ENCODE data around the gene LRRC7. TPM values are rescaled to one million over a fixed set of nuclear protein-coding genes. Genes with fewer than 3 reads are reported as not detected.

LRRC7 gene
- total RNA-seq, 2 donors from 2014 or later = 2.8 to 3.0 TPM

DNA sequence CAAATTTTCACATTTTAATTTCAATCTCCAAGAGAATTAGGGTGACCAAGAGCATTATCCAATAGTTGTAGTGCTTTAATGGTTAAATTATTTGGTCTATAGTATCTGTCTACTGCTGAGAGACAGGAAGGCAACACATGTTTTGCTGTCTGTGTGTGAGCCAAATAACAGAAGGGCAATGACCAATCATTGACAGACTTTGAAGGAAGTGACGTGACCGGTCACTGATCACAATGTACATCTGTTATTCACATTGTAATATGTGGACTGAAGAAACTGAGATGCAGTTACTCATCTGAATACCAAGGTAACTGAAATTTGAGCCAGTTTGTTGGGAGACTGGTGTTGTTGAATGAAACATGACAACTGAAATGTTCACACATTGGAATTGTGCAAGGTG, 440.9 kb downstream of the LRRC7 start:
- 88% methylated on average over 2 of the region's 2 CpGs for WGBS
- Histone ChIP-seq H3K36me3 (no peaks in the 10 kb centered on the region), H3K4me1 (replicated peaks) (no peaks in the 10 kb centered on the region), H3K4me3 (no peak overlapping the region), H3K27me3 (replicated peaks; ENCODE audit: insufficient read depth) (no peaks in the 10 kb centered on the region), H3K27ac (no peak overlapping the region), H3K9me3 (no peaks in the 10 kb centered on the region)
- no peak for DNase-seq (ENCODE audit: low spot score)
- intact Hi-C loops (cut with DNase I) = no loop called here
- TF ChIP-seq POLR2A (IDR thresholded peaks at IDR 0.05) (no peak), POLR2AphosphoS5 (IDR thresholded peaks at IDR 0.05) (no peak)
- TF ChIP-seq, protein P1, sequence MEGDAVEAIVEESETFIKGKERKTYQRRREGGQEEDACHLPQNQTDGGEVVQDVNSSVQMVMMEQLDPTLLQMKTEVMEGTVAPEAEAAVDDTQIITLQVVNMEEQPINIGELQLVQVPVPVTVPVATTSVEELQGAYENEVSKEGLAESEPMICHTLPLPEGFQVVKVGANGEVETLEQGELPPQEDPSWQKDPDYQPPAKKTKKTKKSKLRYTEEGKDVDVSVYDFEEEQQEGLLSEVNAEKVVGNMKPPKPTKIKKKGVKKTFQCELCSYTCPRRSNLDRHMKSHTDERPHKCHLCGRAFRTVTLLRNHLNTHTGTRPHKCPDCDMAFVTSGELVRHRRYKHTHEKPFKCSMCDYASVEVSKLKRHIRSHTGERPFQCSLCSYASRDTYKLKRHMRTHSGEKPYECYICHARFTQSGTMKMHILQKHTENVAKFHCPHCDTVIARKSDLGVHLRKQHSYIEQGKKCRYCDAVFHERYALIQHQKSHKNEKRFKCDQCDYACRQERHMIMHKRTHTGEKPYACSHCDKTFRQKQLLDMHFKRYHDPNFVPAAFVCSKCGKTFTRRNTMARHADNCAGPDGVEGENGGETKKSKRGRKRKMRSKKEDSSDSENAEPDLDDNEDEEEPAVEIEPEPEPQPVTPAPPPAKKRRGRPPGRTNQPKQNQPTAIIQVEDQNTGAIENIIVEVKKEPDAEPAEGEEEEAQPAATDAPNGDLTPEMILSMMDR (IDR thresholded peaks at IDR 0.05) = no peak

DNA sequence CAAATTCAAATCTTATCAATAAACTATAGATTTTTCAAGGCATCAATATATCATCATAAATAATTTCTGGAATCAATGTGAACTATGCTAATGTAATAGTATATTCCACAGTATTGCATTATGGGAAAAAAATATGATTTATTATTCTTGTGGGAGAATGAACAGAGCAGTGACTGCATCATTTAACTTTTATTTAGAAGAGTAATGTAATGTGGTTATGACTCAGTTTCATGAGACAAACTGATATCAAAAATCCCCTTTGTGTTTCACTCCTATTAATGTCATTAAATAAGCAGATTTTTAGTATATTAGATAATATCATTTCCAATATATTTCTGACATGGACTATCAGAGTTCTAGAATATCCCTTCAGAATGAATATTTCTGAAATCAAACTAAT, 450.0 kb downstream of the LRRC7 start:
- H3K4me1 ChIP-seq (replicated peaks) = no peaks in the 10 kb centered on the region
- no peaks in the 10 kb centered on the region for H3K9me3 ChIP-seq
- no peak overlapping the region for H3K27ac ChIP-seq
- TF ChIP-seq POLR2A (IDR thresholded peaks at IDR 0.05) (no peak), POLR2AphosphoS5 (IDR thresholded peaks at IDR 0.05) (no peak)
- TF ChIP-seq, protein P1 (IDR thresholded peaks at IDR 0.05) = no peak
- no peaks in the 10 kb centered on the region for H3K36me3 ChIP-seq
- intact Hi-C loops (cut with DNase I) = no loop called here
- H3K4me3 ChIP-seq = no peak overlapping the region
- H3K27me3 ChIP-seq (replicated peaks; ENCODE audit: insufficient read depth) = no peaks in the 10 kb centered on the region
- DNase-seq (ENCODE audit: low spot score) = no peak

DNA sequence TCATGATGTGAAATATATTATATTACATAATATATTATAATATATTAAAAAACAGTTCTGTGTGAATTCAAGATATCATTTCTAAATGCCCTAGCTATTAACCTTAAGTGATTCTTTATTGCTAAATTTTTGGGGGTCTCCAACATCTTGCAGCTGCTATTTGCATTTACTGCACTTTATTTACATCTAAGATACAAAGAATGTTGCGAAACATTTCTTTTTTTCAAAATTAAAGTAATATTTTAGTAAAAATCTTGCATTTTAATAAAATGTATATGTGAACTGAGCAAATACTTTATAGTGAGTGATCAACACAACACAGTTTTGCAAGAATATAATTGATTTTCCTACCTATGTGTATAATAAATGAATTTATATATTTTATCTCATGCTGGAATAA, 456.6 kb downstream of the LRRC7 start:
- no peak for DNase-seq (ENCODE audit: low spot score)
- intact Hi-C loops (cut with DNase I) = no loop called here
- Histone ChIP-seq H3K27ac (no peak overlapping the region), H3K4me1 (replicated peaks) (no peaks in the 10 kb centered on the region), H3K36me3 (no peaks in the 10 kb centered on the region), H3K4me3 (no peak overlapping the region), H3K27me3 (replicated peaks; ENCODE audit: insufficient read depth) (no peaks in the 10 kb centered on the region), H3K9me3 (no peaks in the 10 kb centered on the region)
- 90% methylated on average over 1 of the region's 1 CpG for WGBS
- no peak for TF ChIP-seq POLR2AphosphoS5 (IDR thresholded peaks at IDR 0.05)
- TF ChIP-seq POLR2A (IDR thresholded peaks at IDR 0.05) = no peak
- TF ChIP-seq, protein P1 (IDR thresholded peaks at IDR 0.05) = no peak

DNA sequence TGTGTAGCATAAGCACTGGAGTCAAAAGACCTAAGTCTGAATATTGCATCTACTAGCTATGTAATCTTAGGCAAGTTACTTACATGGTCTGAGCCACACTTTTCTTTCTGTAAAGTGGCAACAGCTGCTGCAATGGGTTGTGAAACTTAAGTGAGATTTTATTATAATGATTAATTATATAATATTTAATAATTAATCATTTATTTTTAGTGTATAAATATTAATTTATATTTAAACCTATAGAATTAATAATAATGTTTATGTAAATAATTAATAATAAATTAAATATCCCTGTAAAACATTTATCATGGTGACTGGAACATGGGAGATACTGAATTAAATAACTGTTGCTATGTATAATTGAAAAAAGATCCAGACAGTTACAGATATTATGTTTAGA, 457.3 kb downstream of the LRRC7 start:
- no peak overlapping the region for H3K4me3 ChIP-seq
- no peak for DNase-seq (ENCODE audit: low spot score)
- no peaks in the 10 kb centered on the region for H3K36me3 ChIP-seq
- H3K4me1 ChIP-seq (replicated peaks) = no peaks in the 10 kb centered on the region
- H3K27me3 ChIP-seq (replicated peaks; ENCODE audit: insufficient read depth) = no peaks in the 10 kb centered on the region
- intact Hi-C loops (cut with DNase I) = no loop called here
- no peak overlapping the region for H3K27ac ChIP-seq
- TF ChIP-seq POLR2A (IDR thresholded peaks at IDR 0.05) (no peak), POLR2AphosphoS5 (IDR thresholded peaks at IDR 0.05) (no peak)
- TF ChIP-seq, protein P1 (IDR thresholded peaks at IDR 0.05) = no peak
- H3K9me3 ChIP-seq = no peaks in the 10 kb centered on the region

DNA sequence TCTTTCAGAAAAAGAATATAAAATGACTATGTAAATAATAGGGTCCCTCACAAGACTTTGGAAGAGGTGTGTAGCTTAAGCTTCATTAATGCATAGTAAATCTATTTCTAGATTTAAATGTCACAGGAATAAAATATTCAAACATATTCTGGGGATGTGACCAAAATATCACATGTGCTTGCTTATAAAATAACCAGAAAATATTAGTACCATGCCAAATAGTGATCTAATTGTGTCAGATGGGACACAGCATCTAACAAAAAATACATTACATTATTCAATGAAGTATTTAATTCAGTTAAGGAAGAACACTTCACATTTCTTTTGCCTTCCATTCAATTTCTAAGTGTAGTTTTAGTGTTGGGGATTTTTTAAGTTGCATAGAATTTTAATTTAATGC, 458.1 kb downstream of the LRRC7 start:
- Histone ChIP-seq H3K9me3 (no peaks in the 10 kb centered on the region), H3K27ac (no peak overlapping the region), H3K27me3 (replicated peaks; ENCODE audit: insufficient read depth) (no peaks in the 10 kb centered on the region), H3K4me3 (no peak overlapping the region), H3K36me3 (no peaks in the 10 kb centered on the region), H3K4me1 (replicated peaks) (no peaks in the 10 kb centered on the region)
- TF ChIP-seq POLR2AphosphoS5 (IDR thresholded peaks at IDR 0.05) = no peak
- no peak for TF ChIP-seq POLR2A (IDR thresholded peaks at IDR 0.05)
- TF ChIP-seq, protein P1 (IDR thresholded peaks at IDR 0.05) = no peak
- no peak for DNase-seq (ENCODE audit: low spot score)
- intact Hi-C loops (cut with DNase I) = no loop called here

All from prostate gland (tissue), 2 donors.